Islet of Langerhans (tissue), 1 donor: ENCODE measurements around the gene GFPT1.

Experiments
- FAIRE-seq: peaks from one replicate; lab custom pipeline; 2011; peaks lifted over from hg19 to GRCh38; lab: Jason Lieb, UNC

GFPT1 gene

DNA sequence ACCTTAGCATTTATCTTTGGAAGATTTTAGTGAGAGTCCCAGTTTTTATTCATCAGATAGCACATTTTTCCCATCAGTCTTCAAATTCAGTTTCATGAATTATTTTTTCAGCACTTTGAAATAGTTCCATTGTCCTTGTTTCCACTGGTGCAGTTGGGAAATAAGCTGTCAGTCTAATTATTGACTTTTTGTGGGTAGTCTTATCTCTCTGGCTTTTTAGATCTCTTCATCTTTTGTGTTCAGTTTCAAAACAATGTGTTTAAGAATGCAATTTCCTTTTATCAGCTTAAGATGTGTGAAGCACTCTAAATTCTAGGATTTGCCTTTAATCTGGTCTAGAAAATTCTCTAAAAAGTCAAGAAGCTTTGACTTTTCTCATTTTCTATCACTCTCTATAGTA is 70.5 kb downstream of the GFPT1 start:
- no peak for FAIRE-seq

- no peak for FAIRE-seq
Measured at GRCh38 chr2:69315160-69315761, 71.8 kb downstream of the GFPT1 start.

GRCh38 chr2:69311024-69311416 is 76.0 kb downstream of the GFPT1 start:
- FAIRE-seq: no peak

DNA sequence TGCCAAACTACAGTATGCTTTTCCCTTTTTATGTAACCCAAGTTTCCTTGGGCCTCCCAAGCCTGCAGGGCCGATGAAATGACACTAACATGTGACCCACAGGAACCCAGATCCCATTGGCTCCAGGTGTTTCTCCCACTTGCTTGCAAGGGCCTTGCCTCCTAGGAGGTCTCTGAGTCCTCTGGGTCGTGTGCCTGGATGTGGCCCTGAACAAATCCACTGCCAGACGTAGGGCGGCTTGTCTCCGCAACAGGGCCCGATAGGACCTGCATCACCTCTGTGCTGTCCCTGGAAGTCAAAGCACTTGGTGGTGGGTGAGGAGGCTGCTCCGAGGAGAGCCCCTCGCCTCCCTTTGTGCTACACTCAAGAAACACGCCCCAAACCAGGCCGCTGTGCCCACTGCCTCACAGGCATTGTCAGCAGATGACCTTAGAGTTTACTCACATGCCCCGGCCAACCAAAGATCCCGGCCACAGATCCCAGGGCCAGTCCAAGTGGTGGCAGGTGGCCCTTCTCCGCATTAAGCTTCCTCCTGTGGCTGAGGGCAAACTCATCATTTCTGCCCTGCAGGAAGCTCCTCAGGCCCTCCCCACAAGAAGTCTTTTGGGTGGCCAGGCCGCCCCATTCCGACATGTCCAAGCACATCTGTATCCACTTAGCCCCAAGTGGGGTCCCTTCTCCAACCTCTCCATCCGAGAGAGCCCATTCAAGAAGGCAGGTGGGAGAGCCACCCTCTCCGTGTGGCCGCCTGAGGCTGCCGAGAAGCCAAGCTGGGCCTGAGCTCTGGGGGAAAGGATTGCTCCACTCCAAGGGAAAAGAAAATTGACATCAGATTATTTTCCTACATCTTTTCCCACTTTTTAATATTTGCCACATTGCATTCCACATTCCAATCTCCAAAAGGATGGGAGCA is 76.7 kb downstream of the GFPT1 start:
- no peak for FAIRE-seq

DNA sequence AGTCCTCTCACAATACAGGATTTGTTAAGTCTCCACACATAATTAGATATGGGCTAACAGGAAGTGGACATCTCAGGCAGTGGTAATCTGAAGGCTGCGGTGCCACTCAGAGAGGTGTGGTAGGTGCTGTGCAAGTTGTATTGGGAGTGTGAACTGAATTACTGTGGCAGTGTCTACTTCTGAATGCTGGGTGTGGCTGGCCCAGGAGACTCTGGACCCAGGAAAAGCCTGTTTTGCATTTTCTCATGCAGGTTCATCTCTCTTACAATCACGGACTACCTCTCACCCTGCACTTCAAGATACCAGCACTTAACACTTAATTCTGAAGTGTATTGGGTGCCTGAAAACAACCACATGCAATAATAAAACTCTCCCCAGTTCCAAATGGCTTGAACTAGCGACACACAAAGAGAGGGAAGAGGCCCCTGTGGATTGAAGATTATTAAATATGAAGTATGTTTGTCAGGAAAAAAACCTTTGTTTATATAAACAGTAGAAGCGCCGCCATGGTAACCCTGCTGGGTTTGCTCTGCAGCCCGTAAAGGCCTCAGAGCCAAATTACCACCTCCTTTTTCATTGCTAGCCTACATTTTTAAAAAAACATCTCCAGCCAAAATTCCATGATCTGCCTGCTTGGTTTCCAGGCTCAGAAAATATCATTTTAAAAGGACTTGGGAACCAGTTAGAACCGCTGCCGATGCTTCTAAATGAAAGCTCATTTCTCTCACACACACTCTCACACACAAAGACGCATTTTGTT is 77.5 kb downstream of the GFPT1 start:
- FAIRE-seq: no peak

GRCh38 chr2:69308338-69308737 is 78.7 kb downstream of the GFPT1 start:
- no peak for FAIRE-seq

DNA sequence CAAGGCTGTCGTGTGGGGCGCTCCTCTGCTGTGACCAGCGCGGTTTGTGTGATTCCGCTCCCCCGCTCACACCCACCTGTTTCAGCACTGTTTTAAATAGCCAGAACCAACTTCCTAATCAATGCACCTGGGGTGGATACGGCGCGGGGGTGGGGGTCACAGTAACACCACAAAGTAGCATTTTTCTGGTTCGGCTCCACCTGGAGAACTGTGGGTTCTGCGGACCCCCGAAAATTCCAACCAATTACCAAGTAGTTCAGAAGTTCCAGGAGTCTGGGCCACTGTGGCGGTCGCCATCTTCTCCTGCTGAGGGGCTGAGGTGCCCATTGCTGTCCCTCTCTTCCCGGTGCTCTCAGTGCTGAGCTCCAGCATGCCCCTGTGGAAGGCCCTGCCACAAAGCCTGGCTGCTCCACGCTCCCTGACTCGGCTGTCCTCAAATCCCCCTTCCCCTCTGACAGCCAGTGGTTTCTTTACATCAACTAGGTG is 79.4 kb downstream of the GFPT1 start:
- no peak for FAIRE-seq

DNA sequence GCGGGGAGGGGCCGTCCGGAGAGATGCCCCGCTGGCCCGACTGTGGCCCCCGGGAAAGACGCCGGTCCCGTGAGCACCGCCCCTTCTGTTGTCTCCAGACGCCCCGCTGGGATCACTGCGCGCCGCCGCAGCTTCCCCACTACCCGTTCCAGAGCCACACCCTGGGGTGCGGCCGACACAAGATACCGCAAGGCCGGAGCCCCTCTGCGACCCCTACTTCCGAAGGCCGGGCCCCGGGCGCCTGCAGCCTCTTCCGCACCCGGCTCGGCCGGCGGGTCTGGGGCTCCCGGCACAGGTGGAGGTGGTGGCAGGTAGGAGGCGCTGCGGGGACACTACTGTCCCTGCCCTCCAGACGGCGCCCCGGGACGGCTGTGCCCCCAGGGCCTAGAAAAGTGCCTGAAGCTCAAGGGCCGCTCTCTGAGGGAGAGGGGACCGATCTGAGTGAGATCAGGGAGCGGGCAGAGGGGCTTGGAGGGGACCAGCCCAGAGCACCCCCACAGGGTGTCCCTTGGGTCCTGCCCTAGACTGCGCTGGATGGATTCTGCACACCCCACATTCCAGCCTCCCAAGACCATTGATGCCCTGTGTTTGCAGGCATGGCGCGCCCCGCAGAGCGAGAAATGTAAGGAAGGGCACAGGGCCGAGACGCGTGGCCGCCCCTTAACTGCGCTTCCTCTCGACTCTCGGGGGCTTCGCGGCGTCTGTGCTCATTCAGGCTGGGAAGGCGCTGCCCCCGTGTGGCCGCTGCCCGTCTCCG is 80.0 kb downstream of the GFPT1 start:
- FAIRE-seq: no peak

DNA sequence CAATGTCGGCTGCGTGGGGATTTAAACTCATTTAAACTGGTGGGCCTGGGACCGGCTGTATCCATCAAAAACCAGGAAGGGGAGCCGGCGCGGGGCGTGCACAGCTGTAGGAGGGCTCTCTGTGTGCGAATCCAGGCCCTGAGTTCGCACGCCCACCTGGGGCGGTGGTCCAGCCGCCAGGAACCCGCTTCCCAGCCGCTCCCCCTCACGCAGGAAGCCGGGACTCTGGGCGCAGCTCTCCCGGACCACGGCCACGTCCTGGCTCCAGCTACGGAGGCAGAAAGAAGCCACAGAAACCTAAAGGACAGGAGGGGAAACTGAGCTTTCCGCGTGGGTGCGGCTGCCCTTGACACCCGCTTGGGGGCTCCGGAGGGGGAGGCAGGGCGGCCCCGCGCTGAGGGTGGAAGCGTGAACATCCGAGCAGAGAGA is 80.6 kb downstream of the GFPT1 start:
- no peak for FAIRE-seq

- FAIRE-seq: no peak
Measured at GRCh38 chr2:69305712-69306392, 81.2 kb downstream of the GFPT1 start.

- FAIRE-seq: no peak
Measured at GRCh38 chr2:69305166-69305565, 81.9 kb downstream of the GFPT1 start.

DNA sequence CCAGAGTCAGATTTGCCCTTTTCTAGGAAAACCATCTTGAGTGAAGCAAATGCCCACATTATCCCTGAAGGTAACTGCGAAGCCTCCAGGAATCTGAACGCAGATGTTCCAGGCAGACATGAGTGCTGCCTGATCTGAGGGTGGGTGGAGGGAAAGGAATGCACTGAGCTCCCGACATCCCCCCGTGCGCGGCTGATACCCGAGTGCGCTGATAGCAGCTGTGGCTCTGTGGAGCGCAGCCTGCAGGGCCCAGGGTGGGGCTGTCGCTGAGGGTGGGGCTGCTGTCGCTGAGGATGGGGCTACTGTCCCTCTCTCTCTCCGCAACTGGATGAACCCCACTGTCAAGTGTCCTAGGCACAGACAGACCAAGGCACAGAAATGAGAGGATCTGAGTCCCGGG is 82.4 kb downstream of the GFPT1 start:
- no peak for FAIRE-seq

DNA sequence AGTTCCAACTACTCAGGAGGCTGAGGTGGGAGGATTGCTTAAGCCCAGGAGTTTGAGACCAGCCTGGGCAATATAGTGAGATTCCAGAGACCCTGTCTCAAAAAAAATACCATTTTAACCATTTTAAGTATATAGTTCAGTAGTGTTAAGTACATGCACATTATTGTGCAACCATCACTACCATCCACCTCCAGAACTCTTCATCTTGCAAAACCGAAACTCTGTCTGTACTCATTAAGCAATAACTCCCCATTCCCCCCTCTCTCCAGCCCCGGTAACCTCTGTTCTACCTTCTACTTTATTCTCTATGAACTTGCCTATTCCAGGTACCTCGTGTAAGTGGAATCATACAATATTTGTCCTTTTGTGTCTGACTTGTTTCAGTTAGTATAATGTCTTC is 86.4 kb downstream of the GFPT1 start:
- FAIRE-seq: no peak

DNA sequence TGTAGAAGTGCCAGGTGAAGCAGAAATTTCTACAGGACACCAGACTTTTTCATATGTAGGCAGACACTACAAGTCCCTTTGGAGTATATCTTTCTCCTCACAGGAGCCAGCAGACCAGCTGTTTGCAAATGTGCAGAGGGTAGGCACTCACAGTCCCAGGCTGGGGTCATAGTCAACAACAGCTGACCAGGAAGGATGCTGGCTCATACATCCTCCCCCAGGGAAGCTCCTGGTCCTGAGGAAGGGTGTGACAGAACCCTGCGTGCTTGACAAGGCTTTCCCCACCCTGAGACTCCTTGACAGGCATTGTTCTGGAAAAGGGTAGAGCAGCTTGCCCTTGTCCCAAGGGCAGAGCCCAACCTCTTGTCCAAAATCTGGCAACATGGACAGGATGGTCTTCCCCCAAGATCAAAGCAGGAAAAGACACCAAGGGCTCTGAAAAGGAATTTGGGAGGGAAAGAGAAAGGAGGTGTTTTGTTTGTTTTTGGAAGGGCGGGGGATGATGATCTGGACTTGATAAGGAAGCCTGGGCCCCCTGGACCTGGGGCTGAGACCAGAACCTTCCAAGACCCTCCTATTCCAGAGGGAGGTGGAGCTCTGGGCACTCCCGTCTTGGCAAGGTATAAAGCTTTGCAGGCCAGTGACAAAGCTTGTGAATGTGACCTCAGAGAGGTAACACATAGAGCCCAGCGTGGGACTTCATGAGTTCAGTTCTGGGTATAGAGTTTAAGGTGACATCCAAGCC is 87.1 kb downstream of the GFPT1 start:
- no peak for FAIRE-seq

GRCh38 chr2:69298862-69299261 is 88.2 kb downstream of the GFPT1 start:
- no peak for FAIRE-seq

GRCh38 chr2:69298261-69298660 is 88.8 kb downstream of the GFPT1 start:
- no peak for FAIRE-seq

DNA sequence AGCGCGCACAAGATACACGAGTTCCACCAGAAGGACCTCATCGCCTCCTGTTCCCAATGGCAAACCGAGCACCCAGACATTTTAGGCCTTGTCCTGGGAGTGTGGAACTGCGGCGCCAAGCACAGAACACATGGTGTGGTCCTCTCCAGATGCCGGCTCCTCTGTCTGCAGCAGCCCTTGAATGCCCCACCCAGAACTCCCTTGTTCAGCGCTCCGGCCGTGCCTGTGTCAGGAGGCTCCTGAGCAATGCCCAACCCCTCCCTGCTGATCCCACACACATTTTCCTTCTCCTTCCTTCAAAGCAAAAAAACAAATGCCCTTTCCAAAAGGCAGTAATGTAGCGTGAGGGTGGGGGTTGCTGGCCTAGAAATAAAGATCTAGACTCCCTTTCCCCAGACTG is 89.8 kb downstream of the GFPT1 start:
- no peak for FAIRE-seq

GRCh38 chr2:69296421-69296820 is 90.6 kb downstream of the GFPT1 start:
- no peak for FAIRE-seq

GRCh38 chr2:69292256-69292655 is 94.8 kb downstream of the GFPT1 start:
- no peak for FAIRE-seq

DNA sequence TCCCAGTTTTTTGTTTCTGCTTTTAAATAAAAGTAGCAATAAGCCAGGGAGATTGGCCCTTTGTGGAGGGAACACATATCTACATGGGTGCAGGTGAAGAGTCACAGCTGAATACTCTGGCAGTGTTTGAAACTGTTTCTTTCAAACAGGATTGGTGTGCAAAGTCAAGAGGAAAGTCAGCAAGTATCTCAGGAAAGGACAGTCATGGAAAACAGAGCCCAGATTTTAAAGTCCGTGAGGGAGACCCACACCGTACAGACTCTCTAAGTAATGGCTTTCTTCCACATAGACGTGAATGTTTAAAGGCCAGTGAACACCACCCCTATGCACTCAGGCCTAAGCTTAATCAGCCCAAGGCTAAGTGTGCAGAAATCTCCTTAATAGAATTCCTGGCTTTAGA is 95.3 kb downstream of the GFPT1 start:
- no peak for FAIRE-seq
